ENCODE data around the gene NNMT. TPM values are rescaled to one million over a fixed set of nuclear protein-coding genes. Genes with fewer than 3 reads are reported as not detected.

NNMT gene
- total RNA-seq, 1 experiment from 2014 or later = not detected

GRCh38 chr11:114291842-114292680 lies 4.1 kb upstream of the NNMT start:
- no peak overlapping the region for H2BK20ac ChIP-seq (ENCODE audit: low read depth, low read length, poor library complexity, severe bottlenecking)
- no peak overlapping the region for H2BK12ac ChIP-seq (ENCODE audit: insufficient read length, low read depth, low read length)
- H2AK5ac ChIP-seq (ENCODE audit: insufficient read length, low read length) = no peak overlapping the region
- H3T11ph ChIP-seq (ENCODE audit: low read length) = no peak overlapping the region
- H4K91ac ChIP-seq (ENCODE audit: insufficient read length, low read depth, low read length) = no peak overlapping the region
- H3K4me1 ChIP-seq (ENCODE audit: insufficient read depth, low read length) = no peaks in the 10 kb centered on the region
- Mint-ChIP-seq H3K4me1 (peaks cover 4 to 14% of the 10 kb centered on the region in 2 experiments), H3K9me3 (peaks cover 0 to 3% of the 10 kb centered on the region in 2 experiments; a peak in 1 of 5 replicates), H3K36me3 (ENCODE audit: insufficient read depth in 1 of 3, low read depth in 3 of 3) (no peaks in the 10 kb centered on the region; a peak in 1 of 7 replicates), H3K4me3 (no peak overlapping the region), H3K27me3 (ENCODE audit: low read depth) (no peaks in the 10 kb centered on the region; the same call in 1 of the 2 replicates), H3K27ac (no peak overlapping the region)
- no peak overlapping the region for H3K23ac ChIP-seq (ENCODE audit: insufficient read length, low read depth, low read length)
- no peak overlapping the region for H3K14ac ChIP-seq (ENCODE audit: insufficient read depth, low read length)
- TF ChIP-seq, protein P1, sequence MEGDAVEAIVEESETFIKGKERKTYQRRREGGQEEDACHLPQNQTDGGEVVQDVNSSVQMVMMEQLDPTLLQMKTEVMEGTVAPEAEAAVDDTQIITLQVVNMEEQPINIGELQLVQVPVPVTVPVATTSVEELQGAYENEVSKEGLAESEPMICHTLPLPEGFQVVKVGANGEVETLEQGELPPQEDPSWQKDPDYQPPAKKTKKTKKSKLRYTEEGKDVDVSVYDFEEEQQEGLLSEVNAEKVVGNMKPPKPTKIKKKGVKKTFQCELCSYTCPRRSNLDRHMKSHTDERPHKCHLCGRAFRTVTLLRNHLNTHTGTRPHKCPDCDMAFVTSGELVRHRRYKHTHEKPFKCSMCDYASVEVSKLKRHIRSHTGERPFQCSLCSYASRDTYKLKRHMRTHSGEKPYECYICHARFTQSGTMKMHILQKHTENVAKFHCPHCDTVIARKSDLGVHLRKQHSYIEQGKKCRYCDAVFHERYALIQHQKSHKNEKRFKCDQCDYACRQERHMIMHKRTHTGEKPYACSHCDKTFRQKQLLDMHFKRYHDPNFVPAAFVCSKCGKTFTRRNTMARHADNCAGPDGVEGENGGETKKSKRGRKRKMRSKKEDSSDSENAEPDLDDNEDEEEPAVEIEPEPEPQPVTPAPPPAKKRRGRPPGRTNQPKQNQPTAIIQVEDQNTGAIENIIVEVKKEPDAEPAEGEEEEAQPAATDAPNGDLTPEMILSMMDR (conservative IDR thresholded peaks at IDR 0.05) = no peak
- no peaks in the 10 kb centered on the region for H3K27me3 ChIP-seq (ENCODE audit: insufficient read depth, low read length)
- no peaks in the 10 kb centered on the region for H3K79me2 ChIP-seq (ENCODE audit: insufficient read depth, low read length)
- no peak overlapping the region for H4K8ac ChIP-seq (replicated peaks; ENCODE audit: insufficient read length, low read depth, low read length)
- no peak overlapping the region for H2BK5ac ChIP-seq (ENCODE audit: insufficient read length, low read length)
- H3K9me3 ChIP-seq (ENCODE audit: control insufficient read depth, low read depth, low read length) = no peaks in the 10 kb centered on the region
- H3K4me2 ChIP-seq (ENCODE audit: insufficient read depth, insufficient read length, low read length) = no peak overlapping the region
- no peak overlapping the region for H3K9ac ChIP-seq (ENCODE audit: extremely low read depth, insufficient read length, low read length)
- H2BK120ac ChIP-seq (ENCODE audit: low read depth, low read length, poor library complexity, severe bottlenecking) = no peak overlapping the region
- no peak for DNase-seq
- H3K23me2 ChIP-seq (ENCODE audit: insufficient read length, low read depth, low read length, poor library complexity, severe bottlenecking) = no peaks in the 10 kb centered on the region
- H3K4ac ChIP-seq (ENCODE audit: low read depth, low read length) = no peak overlapping the region
- H4K20me1 ChIP-seq (ENCODE audit: control insufficient read depth, insufficient read depth, insufficient read length) = no peaks in the 10 kb centered on the region
- no peak overlapping the region for H3K56ac ChIP-seq (ENCODE audit: insufficient read length, low read depth, low read length)
- H2BK15ac ChIP-seq (ENCODE audit: low read depth, low read length) = no peak overlapping the region
- no peak overlapping the region for H3K27ac ChIP-seq (ENCODE audit: insufficient read length, low read depth, low read length)
- H2AFZ ChIP-seq (ENCODE audit: low read length) = no peak overlapping the region
- H3K18ac ChIP-seq (ENCODE audit: insufficient read length, low read depth, low read length) = no peak overlapping the region
- no CpG with 5 or more reads among the region's 4 CpGs for WGBS (ENCODE audit: extremely low coverage, insufficient read length, low lambda C conversion rate)
- no peak overlapping the region for H4K5ac ChIP-seq (ENCODE audit: insufficient read length, low read depth, low read length)
- H3K79me1 ChIP-seq (ENCODE audit: insufficient read depth, low read depth, low read length, poor library complexity, severe bottlenecking) = no peaks in the 10 kb centered on the region
